AG09319 (cell line): ENCODE data around the gene GZMM.

Experiments used
- DNase-seq: peaks from one replicate; pipeline ENCODE4 v3.0.0-alpha.2; 2010; ENCODE audit warnings: low read depth; ENCODE audit errors: extremely low read depth
- CTCF ChIP-seq: IDR thresholded peaks from 2 replicates; pipeline ENCODE4 v1.5.1; 2011; ENCODE audit warnings: low read depth, mild to moderate bottlenecking, inconsistent platforms, low read length, moderate library complexity

Gene GZMM

GRCh38 chr19:554817-555216 lies 11.0 kb downstream of the GZMM start:
- TF ChIP-seq CTCF: no peak

GRCh38 chr19:555474-555808 lies 11.6 kb downstream of the GZMM start:
- no peak for TF ChIP-seq CTCF
- no peak for DNase-seq

More at GRCh38 chr19:554817-555216, 11.0 kb downstream of the GZMM start:
- DNase-seq: no peak

GRCh38 chr19:556611-557382 lies 12.9 kb downstream of the GZMM start:
- TF ChIP-seq CTCF: no peak
- no peak for DNase-seq

- no peak for TF ChIP-seq CTCF
- DNase-seq: no peak
Observed at GRCh38 chr19:558770-559439, 15.1 kb downstream of the GZMM start.

GRCh38 chr19:560121-560520 lies 16.3 kb downstream of the GZMM start:
- no peak for DNase-seq
- no peak for TF ChIP-seq CTCF

GRCh38 chr19:566403-566802 lies 22.6 kb downstream of the GZMM start:
- no peak for DNase-seq
- no peak for TF ChIP-seq CTCF

GRCh38 chr19:566844-567243 lies 23.0 kb downstream of the GZMM start:
- no peak for DNase-seq
- TF ChIP-seq CTCF: no peak
